BLaER1 (cell line): ENCODE measurements around the gene ITPKB.

ENCODE experiments used
- H3K27ac ChIP-seq: shearing (Covaris generic); formaldehyde crosslinking; 2 replicates; pipeline ENCODE4 v1.8.1; 2022
- H3K27me3 ChIP-seq: shearing (Covaris generic); formaldehyde crosslinking; 2 replicates; pipeline ENCODE4 v1.8.1; 2022
- H3K36me3 ChIP-seq: shearing (Covaris generic); formaldehyde crosslinking; 2 replicates; pipeline ENCODE4 v1.8.1; 2022
- H3K4me1 ChIP-seq: shearing (Covaris generic); formaldehyde crosslinking; 2 replicates; pipeline ENCODE4 v1.8.1; 2022
- H3K4me2 ChIP-seq: shearing (Covaris generic); formaldehyde crosslinking; 2 replicates; pipeline ENCODE4 v1.8.1; 2022
- H3K4me3 ChIP-seq: shearing (Covaris generic); formaldehyde crosslinking; 2 replicates; pipeline ENCODE4 v1.8.1; 2022
- H3K9ac ChIP-seq: shearing (Covaris generic); formaldehyde crosslinking; 2 replicates; pipeline ENCODE4 v1.8.1; 2022
- H3K9me3 ChIP-seq: shearing (Covaris generic); formaldehyde crosslinking; 2 replicates; pipeline ENCODE4 v1.8.1; 2022
- H4K20me1 ChIP-seq: shearing (Covaris generic); formaldehyde crosslinking; 2 replicates; pipeline ENCODE4 v1.8.1; 2022
- Cebpa-rat ChIP-seq: shearing (Covaris generic); IDR thresholded peaks from 2 replicates; pipeline ENCODE4 v1.8.1; 2022

Gene ITPKB

DNA sequence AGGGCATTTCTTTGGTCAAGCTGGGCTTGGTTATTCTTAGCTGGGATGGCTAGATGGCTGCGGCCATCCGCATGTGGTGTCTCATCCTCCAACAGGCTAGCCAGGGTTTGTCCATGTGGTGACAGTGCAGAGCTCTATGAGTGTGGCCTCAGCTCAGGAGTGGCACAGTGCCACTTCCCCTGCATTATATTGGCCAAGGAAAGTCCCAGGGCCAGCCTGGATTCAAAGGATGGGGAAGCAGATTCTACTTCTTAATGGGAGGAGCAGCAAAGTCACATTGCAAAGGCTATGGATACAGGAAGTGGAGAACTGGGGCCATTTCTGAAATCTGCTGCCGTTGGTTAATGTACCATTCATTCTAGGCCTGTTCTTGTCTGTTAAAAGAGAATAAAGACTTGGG, 156.1 kb downstream of the ITPKB start:
- peaks cover 7% of the 10 kb centered on the region for H3K4me1 ChIP-seq
- H3K36me3 ChIP-seq = no peaks in the 10 kb centered on the region
- no peaks in the 10 kb centered on the region for H3K9me3 ChIP-seq
- no peaks in the 10 kb centered on the region for H4K20me1 ChIP-seq
- no peak overlapping the region for H3K4me3 ChIP-seq
- TF ChIP-seq Cebpa-rat = no peak
- no peak overlapping the region for H3K27ac ChIP-seq
- no peaks in the 10 kb centered on the region for H3K27me3 ChIP-seq
- H3K4me2 ChIP-seq = no peak overlapping the region
- H3K9ac ChIP-seq = no peak overlapping the region
